NCI-H510A (cell line): ENCODE results near the gene MICAL2.

Experiments used
- DNase-seq: peaks from one replicate; lab custom pipeline; 2025; lab: John Stamatoyannopoulos, UW

MICAL2 gene

GRCh38 chr11:12271241-12271640, 160.9 kb downstream of the MICAL2 start:
- DNase-seq: no peak

DNA sequence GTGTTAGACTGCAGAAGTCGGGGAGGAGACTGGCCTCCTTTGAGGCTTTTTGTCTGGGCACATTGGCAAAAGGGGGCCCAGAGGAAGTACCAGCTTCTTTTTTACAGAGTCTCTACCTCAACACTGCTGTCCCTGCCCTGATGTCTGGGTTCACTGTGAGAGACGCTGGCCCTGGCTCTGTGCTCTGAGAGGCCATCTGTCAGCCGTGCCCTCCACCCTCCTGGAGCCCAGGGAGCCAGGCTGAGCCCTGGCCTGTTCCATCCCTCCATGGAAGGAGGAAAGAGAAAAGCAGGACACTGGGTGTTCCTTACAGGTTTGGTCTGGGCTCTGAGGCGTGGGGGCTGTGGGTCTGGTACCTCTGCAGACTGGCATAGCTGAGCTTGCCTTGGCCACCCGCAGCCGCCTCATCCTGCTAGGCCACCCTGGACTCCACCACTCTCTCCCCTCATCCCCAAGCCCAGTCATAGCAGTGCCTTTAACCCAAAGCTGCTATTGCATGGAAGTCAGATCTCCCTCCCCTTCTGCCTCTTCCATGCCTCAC, 161.5 kb downstream of the MICAL2 start:
- DNase-seq: no peak

DNA sequence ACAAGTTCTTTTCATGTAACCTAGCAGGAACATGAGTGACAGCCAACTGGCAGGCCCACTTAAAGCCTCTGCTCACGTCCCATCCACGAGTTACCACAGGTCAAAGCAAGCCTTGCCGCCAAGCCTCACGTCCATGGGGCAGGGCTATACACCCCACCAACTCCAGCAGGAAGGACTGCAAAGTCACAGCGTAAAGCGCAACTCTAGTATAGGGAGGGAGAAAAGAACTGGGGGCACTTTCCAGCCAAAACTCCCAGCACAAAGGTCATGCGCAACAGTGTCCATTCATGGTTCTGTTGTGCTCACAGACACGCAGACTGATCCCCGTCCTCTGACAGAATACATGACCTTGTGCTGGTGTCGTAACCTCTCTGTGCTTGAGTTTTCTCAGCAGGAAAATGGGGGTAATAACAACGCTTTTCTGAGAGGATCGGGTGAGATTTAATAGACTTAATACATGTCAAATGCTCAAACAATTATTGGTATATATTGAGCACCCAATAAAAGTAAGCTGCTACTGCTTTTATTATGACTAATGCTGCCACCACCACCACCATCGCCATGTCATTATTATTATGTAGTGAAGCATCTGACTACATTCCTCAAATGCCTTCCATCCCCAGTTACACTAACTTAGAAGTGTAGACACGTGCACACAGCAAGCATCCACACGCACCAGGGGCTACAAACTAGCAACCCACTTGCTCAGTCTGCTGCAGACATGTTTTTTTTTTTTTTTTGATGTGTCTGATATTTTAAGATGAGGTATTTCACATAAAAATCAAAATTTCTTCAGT, 162.6 kb downstream of the MICAL2 start:
- no peak for DNase-seq

GRCh38 chr11:12273618-12273995, 163.2 kb downstream of the MICAL2 start:
- no peak for DNase-seq

- DNase-seq: no peak
These were observed 163.7 kb downstream of the MICAL2 start for GRCh38 chr11:12274056-12274455.

DNA sequence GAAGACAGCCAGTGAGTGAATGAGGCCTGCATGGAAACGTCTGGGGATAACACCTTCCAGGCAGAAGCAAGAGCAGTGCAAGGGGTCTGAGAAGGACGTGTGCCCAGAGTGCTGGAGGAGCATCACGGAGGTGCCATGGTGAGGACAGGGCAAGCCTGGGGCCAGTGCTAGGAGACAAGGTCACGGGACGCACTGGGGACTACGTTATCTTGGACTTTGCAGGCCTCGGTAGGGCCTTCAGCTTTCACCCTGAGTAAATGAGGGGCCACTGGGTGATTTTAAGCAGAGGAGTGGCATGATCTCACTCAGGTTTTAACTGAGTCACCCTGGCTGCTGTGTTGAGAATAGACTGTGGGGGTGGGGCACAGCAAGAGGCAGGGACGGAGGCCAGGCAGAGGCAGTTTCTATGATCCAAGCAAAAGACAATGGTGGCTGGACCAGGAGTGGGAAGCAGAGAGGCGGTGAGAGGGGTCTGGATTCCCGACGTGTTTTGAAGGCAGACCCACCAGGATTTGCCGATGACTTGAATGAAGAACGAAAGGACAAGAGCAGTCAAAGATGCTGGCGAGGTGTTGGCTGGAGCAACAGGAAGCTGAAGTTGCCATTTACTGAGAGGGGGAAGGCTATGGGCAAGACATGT, 164.3 kb downstream of the MICAL2 start:
- DNase-seq: no peak

DNA sequence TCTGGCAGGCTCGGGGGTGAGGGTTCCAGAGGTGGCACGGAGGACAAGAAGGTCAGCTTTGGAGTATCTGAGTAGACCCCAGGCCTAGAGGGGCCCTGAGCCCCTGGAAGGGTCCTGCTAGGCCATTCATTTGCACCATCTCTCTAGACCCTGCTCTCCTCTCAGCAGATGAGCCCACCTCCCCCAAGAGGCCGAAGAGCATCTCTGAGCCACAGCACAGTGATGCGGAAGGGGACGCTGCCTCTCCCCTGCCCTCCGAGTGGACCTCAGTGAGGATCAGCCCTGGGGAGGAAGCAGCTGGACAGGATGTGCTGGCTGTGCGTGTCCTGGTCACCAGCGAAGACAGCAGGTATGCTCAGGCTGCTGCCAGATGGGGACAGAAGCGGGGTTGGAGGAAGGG, 165.4 kb downstream of the MICAL2 start:
- no peak for DNase-seq

DNA sequence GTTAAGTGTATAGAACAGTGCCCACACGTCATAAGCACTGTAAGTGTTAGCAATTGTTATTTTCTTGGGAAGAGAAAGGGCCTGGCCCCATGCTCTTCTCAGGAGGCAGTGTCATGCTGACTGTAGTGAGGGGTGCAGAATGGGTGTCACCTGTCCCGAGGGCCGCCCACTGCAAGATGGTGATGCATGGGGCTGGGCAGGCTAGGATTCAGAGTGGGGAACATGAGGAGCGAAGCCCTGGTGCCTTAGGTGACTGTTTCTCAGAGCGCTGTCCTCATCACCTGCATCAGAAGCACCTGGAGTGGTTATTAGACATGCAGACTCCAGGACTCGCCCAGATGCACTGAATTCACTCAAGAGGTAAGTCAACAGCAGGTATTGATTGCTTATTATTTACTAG, 166.0 kb downstream of the MICAL2 start:
- DNase-seq: peak; percentile 84

DNA sequence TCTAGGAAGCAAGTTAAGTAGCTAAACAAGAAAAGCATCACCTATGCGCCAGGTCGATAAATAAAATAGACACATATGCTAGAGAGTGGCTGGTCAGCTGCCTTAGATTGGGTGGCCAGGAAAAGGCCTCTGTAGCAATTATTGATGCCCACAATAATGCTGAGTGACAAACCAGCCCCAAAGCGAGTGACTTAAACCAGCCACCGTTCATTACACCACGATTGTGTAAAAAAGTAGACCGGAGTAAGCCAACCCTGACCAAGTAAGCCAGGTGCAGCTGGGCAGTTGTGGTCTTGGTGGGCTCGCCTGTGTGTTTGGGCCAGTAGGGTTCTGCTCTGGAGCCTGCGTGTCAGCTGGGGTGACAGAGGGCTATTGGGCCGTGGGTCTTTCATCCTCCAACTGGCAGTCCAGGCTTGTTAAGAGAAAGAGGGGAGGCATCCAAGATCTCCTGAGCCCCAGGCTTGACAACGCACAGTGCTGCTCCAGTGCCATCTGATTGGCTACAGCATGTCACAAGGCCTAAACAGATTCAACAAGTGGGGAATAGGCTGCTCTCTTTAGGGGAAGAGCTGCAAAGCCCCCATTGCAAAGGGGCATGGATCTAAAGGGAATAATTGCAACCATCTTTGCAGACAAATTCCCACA, 166.6 kb downstream of the MICAL2 start:
- no peak for DNase-seq

- DNase-seq: no peak
These were observed 168.6 kb downstream of the MICAL2 start for GRCh38 chr11:12278766-12279671.

DNA sequence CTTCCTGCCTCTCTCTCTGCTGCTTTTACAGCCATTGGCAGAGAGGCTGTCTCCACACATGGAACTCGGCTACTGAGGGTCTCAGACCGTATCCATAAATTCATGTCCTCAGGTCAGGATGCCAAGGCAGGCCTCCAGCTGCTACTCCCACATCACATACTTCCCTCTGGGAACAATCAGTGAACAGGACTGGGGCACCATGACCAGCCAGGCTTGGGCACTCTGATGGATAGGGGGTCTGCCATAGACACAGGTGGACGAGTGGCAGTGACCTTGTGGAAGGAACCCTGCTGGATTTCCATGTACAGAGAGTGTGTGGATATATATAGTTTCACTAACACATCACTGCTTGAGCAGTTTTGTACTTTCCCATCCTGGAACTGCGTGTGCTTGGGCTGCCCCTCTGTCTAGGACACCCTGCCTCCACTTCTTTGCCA, 169.3 kb downstream of the MICAL2 start:
- no peak for DNase-seq

GRCh38 chr11:12280199-12280837, 169.9 kb downstream of the MICAL2 start:
- no peak for DNase-seq

- no peak for DNase-seq
These were observed 170.6 kb downstream of the MICAL2 start for GRCh38 chr11:12280838-12281565.

DNA sequence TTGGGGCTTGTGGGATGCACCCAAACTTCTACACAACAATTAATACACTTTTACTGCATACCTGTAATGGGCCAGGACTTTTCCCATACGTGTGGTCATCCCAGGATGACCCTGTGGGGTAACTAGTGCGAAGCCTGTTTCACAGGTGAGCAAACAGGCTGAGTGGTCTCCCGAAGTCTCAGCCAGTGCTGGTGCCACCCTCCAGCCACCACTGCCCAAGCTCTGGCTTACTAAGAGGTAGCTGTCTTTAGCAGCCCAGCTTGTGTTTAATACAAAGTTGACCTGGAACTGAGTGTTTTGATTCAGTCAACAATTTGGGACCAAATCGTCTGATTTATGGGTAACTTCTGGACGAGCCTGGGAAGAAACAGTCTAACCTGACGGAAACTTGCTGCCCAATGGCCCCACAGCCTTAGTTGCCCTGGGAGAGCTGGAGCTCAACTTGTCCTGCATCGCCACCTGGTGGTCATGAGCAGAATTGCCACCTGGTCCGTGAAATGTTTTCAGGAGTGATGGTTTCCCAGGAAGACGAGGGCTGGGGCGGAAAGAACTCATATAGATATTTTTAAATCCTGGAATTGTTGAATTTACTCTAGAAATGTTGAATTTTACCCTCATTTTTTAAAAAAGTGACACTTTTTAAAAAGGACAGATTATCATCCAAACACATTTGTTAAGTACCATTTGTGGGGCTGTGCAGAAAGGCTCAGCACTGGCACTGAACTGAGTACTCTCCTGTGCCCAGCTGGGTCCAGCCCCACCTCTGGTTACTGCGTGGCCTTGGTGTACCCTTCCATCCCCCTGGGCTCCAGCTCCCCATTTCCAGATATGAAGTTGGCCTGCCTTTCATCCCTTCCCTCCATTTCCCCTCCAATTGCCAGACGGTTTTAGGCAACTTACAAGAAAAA, 171.4 kb downstream of the MICAL2 start:
- no peak for DNase-seq

DNA sequence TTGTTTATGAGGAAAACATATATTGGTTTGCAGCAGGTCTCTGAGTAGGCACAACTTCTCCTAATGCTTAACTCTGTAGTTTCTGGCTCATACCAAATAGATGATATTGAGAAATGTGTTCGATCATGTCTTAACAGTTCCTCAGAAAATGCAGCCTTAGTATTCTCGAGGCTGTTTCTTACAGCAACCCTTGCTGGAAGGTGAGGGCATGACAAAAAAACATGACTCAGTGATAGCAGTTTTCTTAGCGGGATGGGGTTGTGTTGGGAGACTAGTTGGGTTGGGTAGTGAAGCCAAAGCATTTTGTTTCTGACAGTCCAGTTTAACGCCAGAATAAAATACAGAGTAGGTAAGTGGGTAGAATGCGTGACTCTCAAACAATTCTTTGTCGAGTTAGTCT, 172.3 kb downstream of the MICAL2 start:
- DNase-seq: no peak

DNA sequence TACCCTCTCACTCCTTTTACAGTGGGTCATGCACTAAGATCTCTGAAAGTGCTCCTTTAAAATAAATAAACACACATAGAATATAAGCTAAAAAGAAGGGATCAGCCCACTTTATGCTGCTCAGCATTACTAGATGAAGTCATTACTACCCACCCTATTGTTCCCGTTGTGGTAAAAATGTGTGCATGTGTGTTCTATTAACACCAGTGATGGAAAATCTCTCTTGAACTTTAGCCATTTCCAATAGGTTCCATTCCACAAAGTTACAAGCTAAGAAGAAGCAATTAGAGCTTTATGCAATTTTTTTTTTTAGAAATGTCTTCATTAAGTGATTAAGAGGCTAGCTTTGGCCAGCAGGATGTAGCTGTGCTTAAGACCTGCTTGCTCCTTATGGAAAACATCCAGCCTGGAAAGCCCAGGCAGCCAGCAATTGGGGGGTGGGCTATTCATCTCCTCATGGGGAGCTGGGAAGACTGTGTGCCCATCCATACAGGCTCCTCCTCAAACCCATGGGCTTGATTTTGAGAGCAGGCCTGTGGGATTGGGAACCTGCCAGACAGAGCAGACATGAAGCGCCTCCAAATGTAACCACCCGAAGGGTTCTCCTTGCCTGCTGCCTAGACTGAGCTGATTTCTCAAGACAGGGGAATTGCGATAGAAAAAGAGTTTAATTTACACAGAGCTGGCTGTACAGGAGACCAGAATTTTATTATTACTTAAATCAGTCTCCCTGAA, 174.1 kb downstream of the MICAL2 start:
- DNase-seq: no peak

GRCh38 chr11:12285106-12285505, 174.7 kb downstream of the MICAL2 start:
- DNase-seq: no peak

DNA sequence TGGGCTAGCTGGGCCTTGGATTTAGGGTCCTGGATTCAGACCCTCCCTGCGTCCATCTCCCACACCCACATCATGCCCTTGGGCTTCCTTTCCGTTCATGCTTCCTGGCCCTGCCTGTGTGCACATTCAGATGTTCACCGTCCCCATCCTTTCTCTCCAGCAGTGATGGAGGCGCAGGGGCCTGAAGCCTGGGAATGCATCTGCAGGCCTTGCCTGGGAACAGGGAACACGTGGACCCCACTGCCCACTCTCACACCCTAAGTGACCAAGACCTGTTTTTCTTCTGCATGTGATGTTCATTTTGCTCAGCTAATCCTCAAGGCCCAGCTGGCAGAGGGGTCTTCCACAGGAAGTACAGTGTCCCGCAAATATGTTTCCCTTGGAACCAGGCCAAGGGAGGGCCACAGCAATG, 175.4 kb downstream of the MICAL2 start:
- no peak for DNase-seq

GRCh38 chr11:12286606-12287005, 176.2 kb downstream of the MICAL2 start:
- DNase-seq: no peak
